Measurements from ENCODE around the gene PLXDC1.
"Not testable (repeated sequence)": the region's sequence is repeated elsewhere in the genome, so short reads cannot be mapped to it uniquely, and the experiment has no call there.

The PLXDC1 gene

DNA sequence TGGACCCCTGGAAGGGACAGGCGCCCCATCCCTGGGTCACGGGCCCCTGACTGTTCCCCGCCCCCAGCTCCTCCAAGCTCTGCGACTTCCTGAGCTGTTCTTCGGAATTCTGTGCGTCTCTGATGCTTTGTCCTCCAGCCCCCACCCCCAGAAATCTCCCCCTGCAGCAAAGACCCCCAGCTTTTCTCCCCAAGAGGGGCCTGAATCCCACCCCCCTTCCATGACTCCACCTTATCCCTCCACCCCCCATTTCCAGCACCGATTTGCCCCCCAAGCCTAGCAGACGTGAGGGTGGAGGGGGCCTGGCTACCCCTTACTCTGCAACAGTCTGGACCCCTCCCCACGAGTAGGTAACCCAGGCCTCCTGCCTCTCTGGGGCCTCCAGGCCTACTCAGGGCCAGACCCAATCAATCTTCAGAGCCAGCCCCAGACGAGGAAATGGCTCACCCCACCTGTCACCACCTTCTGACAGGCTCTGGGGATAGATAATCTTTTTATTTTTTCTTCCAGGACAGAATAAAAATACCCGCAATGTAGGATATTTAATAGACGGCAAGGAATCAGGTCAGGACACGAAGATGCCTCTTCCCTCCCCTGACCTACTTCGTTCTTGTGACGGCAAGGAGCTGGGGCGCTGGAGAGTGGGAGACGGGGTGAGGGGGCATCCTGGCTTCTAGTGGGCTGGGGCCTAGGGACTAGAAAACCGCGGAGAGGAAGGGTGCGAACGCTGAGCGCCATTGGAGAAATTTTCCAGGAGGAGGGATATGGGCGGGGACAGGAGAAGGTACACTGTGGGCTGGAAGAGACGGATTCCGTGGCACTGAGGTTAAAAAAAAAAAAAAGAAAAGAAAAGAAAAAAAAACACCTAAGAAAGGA, 744 bp upstream of the PLXDC1 start:
- DNase-seq, result no peak

DNA sequence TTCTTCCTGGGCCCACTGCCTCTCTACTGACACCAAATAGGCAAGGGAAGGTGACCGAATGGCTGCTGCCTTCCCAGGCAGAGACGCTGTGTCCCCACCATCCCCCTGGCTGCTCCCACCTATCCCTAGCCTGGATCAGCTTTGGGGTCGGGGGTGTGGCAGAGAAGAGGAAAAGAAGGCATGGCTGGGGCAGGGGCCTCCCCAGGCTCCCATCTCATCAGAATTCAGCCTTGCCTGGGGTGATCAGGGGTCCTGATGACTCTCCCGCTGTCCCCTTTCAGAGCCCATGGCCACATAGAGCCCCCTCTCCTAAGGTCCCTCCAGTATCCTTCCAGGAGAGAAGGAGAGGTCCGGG, 665 bp downstream of the PLXDC1 start:
- DNase-seq, result no peak

DNA sequence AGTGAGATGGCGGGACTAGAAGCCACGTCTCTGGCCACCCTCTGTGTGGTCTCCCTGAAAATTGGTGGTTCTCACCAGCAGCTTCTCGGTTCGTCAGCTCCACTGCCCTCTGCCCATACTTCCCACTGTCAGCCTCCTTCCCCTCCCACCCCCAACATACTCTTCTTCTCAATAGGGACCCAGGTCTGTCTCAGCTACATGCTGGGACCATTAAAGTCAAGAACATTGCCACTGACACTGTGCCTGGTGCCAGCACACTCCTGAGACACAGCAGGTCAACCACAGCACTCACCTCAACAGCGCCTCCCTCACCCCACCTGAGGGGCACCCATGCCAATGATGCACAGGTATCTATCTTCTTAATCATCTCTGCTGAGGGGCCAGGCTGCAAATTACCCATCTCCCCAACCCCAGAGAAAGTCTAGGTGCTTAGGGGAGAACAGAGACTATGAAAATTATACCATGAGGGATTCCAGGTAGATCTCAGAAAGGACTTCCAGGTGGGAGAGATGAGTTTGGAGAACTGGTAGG, 1.3 kb downstream of the PLXDC1 start:
- no peak for DNase-seq

DNA sequence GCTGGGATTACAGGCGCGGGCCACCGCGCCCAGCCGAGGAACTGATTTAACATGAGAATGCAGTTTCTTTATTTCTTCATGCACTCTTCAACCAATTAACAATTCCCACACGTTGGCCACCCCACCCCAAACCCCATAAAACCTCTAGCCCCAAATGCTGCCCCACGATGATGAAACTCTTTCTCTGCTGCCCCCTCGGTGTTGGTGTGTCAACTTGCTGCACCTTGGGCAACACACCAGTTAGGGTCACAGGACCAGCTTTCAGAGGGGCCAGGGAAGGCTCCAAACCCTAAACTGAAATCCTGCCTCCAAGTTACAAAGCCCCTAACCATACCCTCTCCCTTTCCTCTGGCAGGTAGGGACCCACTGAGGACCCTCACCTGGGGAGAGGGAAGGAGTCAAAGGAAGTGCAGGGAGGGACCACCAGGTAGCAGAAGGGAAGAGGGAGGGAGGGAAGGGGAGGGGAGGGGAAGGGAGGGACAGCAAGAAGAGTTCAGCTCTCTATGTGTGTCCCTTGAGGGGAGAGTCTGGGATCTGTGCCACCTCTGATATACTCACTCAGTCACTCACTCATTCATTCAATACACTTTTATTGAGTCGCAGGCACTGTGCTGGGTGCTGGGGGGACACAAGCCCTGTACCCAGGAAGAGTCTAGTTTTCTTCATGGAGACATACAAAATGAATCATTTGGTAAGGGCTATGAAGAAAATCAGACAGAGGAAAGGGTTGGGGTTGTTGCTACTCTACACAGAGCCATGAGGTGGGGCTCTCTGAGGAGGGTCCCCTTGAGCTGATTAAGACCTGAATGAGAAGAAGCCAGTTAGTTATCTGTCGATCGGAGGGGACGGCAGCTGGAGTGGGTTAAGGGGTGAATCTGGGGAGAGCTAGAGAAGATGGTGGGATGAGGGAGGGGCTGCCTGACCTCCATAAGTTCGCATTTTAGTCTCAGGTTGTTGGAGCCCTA, 3.9 kb downstream of the PLXDC1 start:
- no peak for DNase-seq

DNA sequence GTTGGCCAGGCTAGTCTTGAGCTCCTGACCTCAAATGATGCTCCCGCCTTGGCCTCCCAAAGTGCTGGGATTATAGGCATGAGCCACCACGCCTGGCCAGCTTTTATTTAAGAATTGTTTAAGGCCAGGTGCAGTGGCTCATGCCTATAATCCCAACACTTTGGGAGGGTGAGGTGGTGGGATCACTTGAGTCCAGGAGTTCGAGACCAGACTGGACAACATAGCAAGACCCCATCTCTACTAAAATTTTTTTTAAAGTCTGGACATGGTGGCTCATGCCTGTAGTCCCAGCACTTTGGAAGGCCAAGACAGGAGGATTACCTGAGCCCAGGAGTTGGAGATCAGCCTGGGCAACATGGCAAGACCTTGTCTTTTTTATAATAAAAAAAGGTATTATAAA, 5.2 kb downstream of the PLXDC1 start:
- DNase-seq, result no peak

DNA sequence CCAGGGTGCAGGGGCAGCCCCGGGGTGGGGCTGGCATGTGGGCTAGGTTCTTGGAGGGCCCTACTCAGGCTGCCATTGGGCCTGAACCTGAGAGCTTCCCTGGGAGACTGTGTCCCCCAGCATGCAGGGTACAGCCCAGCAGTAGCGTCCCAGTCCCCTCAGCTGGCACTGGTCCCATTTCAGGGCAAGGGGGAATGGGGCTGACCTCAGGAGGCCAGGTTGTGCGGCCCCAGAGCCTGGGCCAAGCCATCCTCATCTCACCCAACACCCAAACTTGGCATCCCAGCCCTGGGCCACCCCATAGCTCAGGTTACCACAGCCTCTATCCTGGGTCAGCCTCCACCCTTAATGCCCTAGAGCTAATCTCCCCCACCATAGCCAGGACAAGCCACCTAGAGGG, 6.3 kb downstream of the PLXDC1 start:
- no peak for DNase-seq

DNA sequence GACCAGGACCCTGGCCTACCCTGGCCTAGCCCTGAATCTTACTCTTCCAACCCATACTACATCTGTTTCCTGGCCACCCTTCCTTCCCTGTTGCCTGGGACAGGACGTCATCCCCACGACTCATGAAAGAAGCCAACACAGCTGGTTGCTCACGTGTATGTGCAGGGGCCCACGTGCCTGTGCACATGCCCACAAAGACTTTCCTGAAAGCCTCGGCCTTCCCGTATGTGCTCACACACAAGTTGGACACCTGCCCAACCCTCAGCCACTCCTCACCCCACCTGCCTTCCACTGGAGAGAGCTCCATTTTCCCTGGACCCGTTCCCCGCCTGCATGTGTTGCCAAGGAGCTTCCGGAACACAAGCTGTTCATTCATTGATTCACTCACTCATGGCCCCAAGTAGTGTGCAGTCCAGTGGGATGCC, 7.0 kb downstream of the PLXDC1 start:
- DNase-seq, result no peak

DNA sequence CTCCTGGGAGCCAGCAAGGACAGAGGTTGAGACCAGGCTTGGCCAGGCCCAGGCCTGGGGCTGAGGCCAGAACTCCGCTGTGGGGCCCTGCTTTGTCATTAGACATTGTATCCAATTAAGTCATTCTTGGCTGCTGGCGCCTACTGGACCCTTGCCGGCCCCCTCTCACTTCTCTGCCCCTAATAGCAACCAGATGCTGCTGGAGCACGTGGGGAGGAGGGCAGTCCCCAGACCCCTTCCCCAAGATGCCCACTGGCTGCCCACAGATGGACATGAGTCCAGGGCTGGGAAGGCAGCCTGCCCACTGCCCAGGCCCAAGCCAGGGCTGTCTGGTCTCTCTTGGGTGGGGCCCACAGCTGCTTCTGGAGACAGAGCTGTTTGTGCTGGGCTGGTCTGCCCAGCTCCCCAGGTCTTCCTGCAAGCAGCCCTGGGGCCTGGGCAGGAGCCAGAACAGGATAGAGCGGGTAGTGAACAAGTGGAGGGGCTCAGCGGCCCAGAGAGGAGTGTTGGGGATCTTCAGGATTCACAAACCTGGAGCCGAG, 7.8 kb downstream of the PLXDC1 start:
- no peak for DNase-seq

DNA sequence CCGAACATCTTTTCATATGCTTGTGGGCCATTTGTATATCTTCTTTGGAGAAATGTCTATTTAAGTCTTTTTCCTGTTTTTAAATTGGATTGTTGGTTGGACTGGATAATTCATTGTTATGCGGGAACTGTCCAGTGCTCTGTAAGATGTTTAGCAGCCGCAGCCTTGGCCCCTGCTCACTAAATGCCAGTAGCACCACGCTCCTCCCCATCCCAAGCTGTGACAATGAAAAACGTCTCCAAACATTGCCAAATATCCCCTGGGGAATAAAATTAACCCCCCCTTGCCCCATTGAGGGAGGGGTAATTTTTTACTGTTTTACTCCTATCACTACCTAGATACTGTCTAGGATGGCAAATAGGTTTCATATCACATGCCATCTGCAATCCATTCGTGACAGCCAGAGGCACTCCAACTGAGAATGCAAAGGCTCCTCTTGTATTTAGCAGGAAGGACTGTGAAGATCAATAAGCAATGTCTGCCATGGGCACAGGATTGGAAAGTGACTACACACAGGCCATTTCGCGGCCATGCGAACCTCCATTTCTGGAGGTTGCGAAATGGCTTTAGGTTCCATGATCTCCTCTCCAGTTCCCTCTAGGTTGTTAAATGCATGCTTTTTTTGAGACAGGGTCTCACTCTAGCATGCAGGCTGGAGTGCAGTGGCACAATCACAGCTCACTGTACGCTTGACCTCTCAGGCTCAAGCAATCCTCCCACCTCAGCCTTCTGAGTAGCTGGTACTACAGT, 9.3 kb downstream of the PLXDC1 start:
- DNase-seq, result no peak

DNA sequence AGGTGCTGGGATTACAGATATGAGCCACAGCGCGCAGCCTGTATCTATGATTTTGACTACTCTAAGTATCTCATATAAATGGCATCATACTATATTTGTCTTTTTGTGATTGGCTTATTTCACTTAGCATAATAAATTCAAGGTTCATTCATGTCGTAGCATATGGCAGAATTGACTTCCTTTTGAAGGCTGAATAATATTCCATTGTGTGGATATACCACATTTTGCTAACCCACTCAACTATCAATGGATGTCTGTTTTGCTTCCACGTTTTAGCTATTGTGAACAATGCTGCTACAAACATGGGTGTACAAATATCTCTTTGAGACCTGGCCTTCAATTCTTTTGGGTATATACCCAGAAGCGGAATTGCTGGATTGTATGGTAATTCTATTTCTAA, 10.1 kb downstream of the PLXDC1 start:
- no peak for DNase-seq

DNA sequence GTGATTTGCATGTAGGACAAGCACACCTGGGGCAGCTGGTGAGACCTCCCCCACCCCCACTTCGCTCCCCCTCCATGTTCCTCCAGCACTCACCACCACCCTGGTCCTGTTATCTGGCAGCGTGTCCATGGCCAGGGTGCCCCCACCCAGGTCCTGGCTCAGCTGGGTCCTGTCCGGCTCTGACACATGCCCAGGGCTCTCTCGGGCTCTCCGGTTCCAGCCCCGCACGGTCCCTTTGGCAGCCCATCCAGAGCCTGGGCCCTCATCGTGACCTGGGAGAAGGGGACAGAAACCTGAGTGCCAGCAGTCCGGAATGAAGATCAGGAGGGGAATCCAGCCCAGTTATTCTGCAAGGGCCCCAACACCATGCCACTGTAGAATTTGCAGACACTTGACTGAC, 11.9 kb downstream of the PLXDC1 start:
- DNase-seq, result no peak

DNA sequence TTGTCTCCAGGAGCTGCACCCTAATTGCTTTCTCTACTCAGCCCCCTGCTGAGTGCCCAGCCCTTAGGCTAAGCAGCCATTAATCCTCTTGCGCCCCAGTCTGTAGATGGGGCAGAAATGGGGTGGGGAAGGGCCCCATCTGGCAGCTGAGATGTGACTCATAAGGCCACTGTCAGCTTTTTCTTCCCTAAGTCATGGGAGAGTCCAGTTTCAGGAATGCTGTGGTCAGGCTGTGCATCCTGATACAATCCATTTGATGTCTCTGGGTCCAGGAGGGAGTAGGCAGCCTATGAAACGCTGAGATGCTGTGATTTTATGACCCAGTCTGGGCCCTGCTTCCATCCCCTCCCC, 12.3 kb downstream of the PLXDC1 start:
- DNase-seq, result no peak

DNA sequence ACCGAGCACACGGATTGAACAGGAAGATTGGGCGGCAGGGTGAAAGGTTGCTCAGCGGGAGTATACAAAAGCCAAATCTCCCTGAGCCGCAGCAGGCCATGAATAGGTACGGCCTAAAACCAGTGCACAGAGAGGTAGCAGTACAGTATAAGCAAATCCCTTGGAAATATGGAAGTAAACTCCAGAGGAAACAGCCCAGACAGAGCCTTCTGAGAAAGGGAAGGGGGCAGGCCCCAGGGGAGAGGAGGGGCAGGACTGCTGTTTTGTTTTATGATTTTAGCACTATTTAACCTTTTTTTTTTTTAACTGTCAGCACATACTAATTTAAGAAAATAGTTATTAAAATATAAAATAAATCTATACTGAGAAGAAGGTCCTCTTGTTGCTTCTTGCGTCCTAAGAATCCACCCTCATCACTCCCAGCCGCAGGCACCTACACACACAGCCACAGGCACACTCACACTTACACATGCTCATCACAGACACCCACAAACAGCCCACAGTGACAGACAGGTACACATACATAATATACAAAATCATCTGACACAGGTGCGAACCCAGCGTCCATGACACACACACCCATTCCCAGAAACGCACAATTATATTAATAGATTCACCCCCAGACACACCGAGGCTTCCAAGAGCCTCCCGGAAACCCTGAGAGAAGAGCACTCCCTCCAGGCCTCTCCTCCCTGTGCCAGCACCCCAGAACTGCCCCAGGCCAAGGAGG, 12.8 kb downstream of the PLXDC1 start:
- DNase-seq, result no peak

DNA sequence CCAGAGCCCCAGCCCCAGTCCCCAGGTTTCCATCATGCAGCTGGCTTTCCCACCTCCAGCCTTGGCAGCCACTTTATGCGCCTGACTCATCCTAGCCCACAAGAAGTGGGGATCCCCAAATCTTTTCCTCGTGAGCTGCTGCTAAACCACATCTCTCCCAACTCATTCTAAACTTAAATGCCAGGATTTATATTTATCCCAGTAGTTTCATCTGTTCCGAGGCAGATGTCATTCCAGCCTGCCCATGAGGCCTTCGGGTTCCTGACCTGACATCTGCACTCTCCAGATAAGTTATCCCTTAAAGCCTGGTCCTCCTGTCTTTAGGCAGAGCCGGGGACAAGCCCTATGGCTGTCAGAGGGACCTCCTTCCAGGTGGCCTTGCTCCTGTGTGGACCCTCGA, 16.6 kb downstream of the PLXDC1 start:
- no peak for DNase-seq

DNA sequence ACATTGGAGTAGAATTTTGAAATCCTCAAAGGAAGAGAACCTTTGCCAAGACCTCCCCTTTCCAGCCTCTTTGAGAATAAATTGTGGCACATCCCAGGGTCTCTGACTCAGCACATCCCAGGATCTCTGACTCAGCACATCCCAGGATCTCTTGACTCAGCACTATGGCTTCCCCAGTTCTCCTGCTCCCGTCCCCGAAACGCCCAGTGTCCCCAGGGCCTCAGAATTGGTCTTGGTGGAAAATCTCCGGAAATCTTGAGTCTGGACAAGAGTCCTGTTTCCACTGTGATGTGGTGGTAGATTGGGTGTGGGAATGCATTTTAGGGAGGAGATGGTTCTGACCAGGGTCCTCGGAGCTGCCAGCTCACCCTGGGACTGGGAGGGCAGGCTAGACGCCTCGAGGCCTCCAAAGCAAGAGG, 19.2 kb downstream of the PLXDC1 start:
- no peak for DNase-seq

DNA sequence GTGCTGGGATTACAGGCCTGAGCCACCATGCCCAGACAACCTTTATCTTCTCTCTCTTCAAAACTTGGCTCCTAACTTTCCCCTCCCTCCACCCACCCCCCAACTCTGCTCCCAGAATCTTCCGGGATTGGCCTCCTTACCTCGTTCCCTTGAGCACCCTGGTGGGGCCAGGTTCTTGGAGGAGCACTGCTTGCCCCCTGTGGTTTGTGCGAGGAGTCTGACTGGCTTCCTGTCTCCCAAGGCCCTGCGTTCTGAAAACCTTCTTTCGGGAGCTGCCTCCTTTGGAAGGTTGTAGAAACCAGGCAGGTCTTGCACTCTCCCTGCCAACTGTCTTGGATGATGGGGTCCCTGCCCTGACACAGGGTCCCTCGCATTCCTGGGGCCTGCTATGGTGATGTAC, 19.8 kb downstream of the PLXDC1 start:
- DNase-seq, result no peak

DNA sequence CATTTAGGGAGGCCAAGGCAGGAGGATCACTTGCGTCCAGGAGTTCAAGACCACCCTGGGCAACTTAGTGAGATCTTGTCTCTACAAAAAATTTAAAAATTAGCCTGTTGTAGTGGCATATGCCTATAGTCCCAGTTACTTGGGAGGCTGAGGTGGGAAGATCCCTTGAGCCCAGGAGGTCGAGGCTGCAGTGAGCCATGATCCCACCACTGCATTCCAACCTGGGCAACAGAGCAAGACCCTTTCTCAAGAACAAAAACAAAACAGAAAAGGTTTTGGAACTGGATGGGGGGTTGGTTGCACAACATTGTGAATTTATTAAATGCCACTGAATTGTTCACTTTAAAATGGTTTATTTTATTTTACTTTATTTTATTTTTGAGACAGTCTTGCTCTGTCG, 21.2 kb downstream of the PLXDC1 start:
- no peak for DNase-seq

DNA sequence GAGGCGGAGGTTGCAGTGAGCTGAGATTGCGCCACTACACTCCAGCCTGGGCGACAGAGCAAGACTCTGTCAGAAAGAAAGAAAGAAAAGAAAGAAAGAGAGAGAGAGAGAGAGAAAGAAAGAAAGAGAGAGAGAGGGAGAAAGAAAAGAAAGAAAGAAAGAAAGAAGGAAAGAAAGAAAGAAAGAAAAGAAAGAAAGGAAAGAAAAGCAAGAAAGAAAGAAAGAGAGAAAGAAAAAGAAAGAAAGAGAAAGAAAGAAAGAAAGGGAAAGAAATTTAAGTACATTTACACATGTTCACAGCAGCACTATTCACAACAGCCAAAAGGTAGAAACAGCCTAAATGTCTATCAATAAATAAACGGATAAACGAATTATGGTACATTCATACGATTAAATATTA, 21.9 kb downstream of the PLXDC1 start:
- not testable (repeated sequence) for DNase-seq

DNA sequence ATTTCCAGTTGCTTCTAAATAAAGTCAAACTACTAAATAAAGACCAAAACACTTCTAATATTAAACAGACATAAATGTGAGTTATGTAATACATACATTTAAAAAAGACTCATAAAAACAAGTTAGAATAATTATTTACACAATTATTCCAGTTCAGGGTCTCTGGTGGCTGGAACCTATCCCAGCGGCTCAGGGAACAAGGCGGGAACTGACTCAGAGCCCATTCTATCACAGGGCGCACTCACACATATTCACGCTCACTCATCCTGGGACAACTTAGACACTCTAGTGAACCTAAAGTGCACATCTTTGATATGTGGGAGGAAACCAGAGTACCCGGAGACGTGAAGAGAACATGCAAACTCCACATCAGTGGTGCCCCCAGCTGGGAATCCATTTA, 25.0 kb downstream of the PLXDC1 start:
- DNase-seq, result no peak

DNA sequence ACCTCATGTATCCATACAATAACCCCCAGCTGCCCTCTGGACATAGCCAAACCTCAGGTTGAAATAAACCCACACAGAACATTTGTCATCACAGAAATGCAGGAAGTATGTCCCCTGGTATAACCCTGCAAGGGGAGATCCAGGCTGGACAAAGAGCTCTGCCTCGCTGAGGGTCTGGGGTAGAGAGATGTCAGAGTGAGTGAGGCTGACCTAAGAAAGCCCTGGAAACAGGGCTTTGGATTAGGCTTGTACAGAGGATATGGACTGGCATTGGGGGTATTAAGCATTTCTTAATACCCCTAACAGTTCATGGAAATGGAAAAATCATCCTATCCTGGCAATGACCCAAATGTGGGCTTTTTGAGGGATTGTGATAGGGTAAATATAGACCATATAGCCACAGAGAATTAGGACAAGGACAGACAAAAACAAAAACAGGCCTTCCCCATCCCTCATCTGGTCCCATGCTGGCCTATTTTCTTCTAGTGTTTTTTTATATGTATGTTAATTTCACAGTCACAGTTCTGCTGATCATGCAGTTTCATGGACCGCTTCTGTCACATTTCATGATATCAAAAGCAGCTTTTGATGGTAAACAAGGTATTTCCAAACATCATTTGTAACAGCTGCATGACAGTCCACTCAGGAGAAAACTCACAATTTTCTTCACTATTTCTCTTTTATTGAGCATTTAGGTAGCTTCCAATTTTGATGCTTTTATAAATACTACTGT, 26.1 kb downstream of the PLXDC1 start:
- no peak for DNase-seq

DNA sequence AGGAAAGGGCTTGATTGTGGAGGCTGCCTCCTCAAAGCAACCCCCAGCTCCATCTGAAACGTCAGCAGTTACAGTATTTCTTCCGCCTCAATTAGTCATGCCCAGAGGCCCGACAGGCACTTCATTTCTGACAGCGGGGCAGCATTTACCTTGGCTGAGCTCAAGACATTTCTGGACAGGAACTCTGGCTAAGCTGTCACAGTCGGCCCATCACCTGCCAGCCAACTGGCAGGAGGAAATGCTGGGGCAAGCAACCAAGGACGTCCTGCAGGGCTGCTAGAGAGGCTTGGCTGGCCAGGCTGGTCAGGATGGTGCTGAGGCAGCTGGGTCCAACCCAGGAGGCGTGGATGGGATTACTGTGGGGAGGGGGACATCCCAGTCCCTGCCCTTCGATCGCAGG, 27.8 kb downstream of the PLXDC1 start:
- no peak for DNase-seq
